SK-N-SH (cell line): ENCODE measurements around the gene PPP1R12B. TPM values are rescaled to one million over a fixed set of nuclear protein-coding genes. Genes with fewer than 3 reads are reported as not detected.

Experiments used
- CTCF ChIA-PET: fragments of 300-600, 350-600 bp; formaldehyde crosslinking; extraction: SDS; loops from one replicate; lab custom pipeline; 2021; lab: Yijun Ruan, JAX
- POLR2A ChIA-PET: fragments of 350-600 bp; sonication (Branson Sonifier 250); formaldehyde crosslinking; extraction: SDS; loops from one replicate; lab custom pipeline; 2020; ENCODE audit warnings: antibody characterized with exemption, inconsistent platforms; lab: Yijun Ruan, JAX
- DNase-seq: peaks from one replicate; pipeline ENCODE4 v3.0.0; 2012
- H2AFZ ChIP-seq: fragments of 200-600 bp; sonication (generic); 2 replicates; pipeline ENCODE4 v1.8.1; 2016; ENCODE audit warnings: antibody characterized with exemption, mild to moderate bottlenecking, low read depth
- H3F3A ChIP-seq: fragments of 200-600 bp; sonication (generic); replicated peaks from 2 replicates; pipeline ENCODE3; 2016; ENCODE audit warnings: antibody characterized with exemption, mild to moderate bottlenecking; ENCODE audit not compliant: insufficient read depth
- H3K27ac ChIP-seq, 2 experiments: fragments of 200-500 bp in 1 of 2; fragments of 200-600 bp in 1 of 2; sonication (Bioruptor generic) in 1 of 2; sonication (generic), shearing (Covaris generic) in 1 of 2; 2 replicates each; pipeline versions ENCODE4 v1.5.1 to v1.6.1; 2014 to 2016; ENCODE audit warnings: low read depth in 2 of 2, inconsistent platforms in 1 of 2, low read length in 1 of 2, mild to moderate bottlenecking in 1 of 2, mixed read lengths in 1 of 2
- H3K27me3 ChIP-seq: fragments of 200-600 bp; sonication (generic), shearing (Covaris generic); 2 replicates; pipeline ENCODE4 v1.6.1; 2016; ENCODE audit warnings: mixed run types; ENCODE audit not compliant: insufficient read depth
- H3K36me3 ChIP-seq, 2 experiments: fragments of 200-500 bp in 1 of 2; fragments of 200-600 bp in 1 of 2; sonication (Bioruptor generic) in 1 of 2; sonication (generic) in 1 of 2; replicated peaks in 1 of 2; 2 replicates each; pipeline versions ENCODE3 to v1.5.1; 2014 to 2016; ENCODE audit warnings: low read length in 1 of 2, mild to moderate bottlenecking in 1 of 2; ENCODE audit not compliant: insufficient read depth in 2 of 2, control insufficient read depth in 1 of 2
- H3K4me1 ChIP-seq, 2 experiments: fragments of 200-500 bp in 1 of 2; fragments of 200-600 bp in 1 of 2; sonication (Bioruptor generic) in 1 of 2; sonication (generic), shearing (Covaris generic) in 1 of 2; 2 replicates each; pipeline versions ENCODE4 v1.5.1 to v1.6.1; 2014 to 2016; ENCODE audit warnings: low read depth in 1 of 2, low read length in 1 of 2, mixed run types in 1 of 2; ENCODE audit not compliant: insufficient read depth in 2 of 2, control insufficient read depth in 1 of 2
- H3K4me2 ChIP-seq: fragments of 200-600 bp; sonication (generic), shearing (Covaris generic); 2 replicates; pipeline ENCODE4 v1.6.1; 2017; ENCODE audit warnings: mixed run types
- H3K4me3 ChIP-seq, 2 experiments: fragments of 200-500 bp in 1 of 2; fragments of 200-600 bp in 1 of 2; sonication (Bioruptor generic) in 1 of 2; sonication (generic), shearing (Covaris generic) in 1 of 2; 2 replicates each; pipeline versions ENCODE4 v1.5.1 to v1.8.1; 2014 to 2016; ENCODE audit warnings: low read depth in 2 of 2, inconsistent platforms in 1 of 2, low read length in 1 of 2, mild to moderate bottlenecking in 1 of 2, mixed read lengths in 1 of 2, moderate library complexity in 1 of 2
- H3K79me2 ChIP-seq: fragments of 200-600 bp; sonication (generic); 2 replicates; pipeline ENCODE4 v1.8.1; 2017; ENCODE audit warnings: mild to moderate bottlenecking; ENCODE audit not compliant: insufficient read depth
- H3K9ac ChIP-seq: fragments of 200-600 bp; sonication (generic); 2 replicates; pipeline ENCODE4 v1.6.1; 2017; ENCODE audit warnings: mixed run types
- H3K9me2 ChIP-seq: fragments of 200-600 bp; sonication (generic); 2 replicates; pipeline ENCODE4 v1.6.1; 2017; ENCODE audit warnings: mixed run types
- H3K9me3 ChIP-seq: fragments of 200-600 bp; sonication (generic); 2 replicates; pipeline ENCODE4 v1.6.1; 2017; ENCODE audit warnings: mixed run types, mild to moderate bottlenecking, moderate library complexity
- H4K20me1 ChIP-seq: fragments of 200-600 bp; sonication (generic); 2 replicates; pipeline ENCODE4 v1.6.1; 2017; ENCODE audit warnings: mild to moderate bottlenecking, mixed run types; ENCODE audit not compliant: insufficient read depth
- CHD2 ChIP-seq: fragments of 150-350 bp; IDR thresholded peaks from 2 replicates; pipeline ENCODE4 v1.6.1; 2018; ENCODE audit warnings: low read length; ENCODE audit not compliant: partially characterized antibody
- CTCF ChIP-seq: fragments of 200-600 bp; sonication (generic); IDR thresholded peaks from 2 replicates; pipeline ENCODE4 v1.6.1; 2017; ENCODE audit warnings: antibody characterized with exemption, mild to moderate bottlenecking, moderate library complexity
- ELF1 ChIP-seq: IDR thresholded peaks from 2 replicates; pipeline ENCODE4 v1.4.0; 2012
- EP300 ChIP-seq, 2 experiments: IDR thresholded peaks; 2 replicates each; pipeline versions ENCODE4 v1.4.0 to v1.6.1; 2012; ENCODE audit warnings: borderline replicate concordance in 1 of 2, low read depth in 1 of 2, low read length in 1 of 2
- EZH2phosphoT487 ChIP-seq: fragments of 200-600 bp; sonication (generic); IDR thresholded peaks from 2 replicates; pipeline ENCODE4 v1.6.1; 2017; ENCODE audit warnings: low read depth, mixed run types, mild to moderate bottlenecking, antibody characterized with exemption, moderate library complexity, borderline replicate concordance
- FOXM1 ChIP-seq: IDR thresholded peaks from 2 replicates; pipeline ENCODE4 v1.4.0; 2012; ENCODE audit warnings: low read depth, mild to moderate bottlenecking
- GABPA ChIP-seq: IDR thresholded peaks from 2 replicates; pipeline ENCODE4 v1.4.0; 2012; ENCODE audit warnings: low read depth, mild to moderate bottlenecking
- GATA2 ChIP-seq: sonication (generic); formaldehyde crosslinking; IDR thresholded peaks from 2 replicates; pipeline ENCODE4 v1.5.0; 2020; ENCODE audit warnings: mild to moderate bottlenecking, missing genetic modification reagents
- MEF2A ChIP-seq: IDR thresholded peaks from 2 replicates; pipeline ENCODE4 v1.4.0; 2012; ENCODE audit warnings: low read depth, borderline replicate concordance
- MXI1 ChIP-seq: IDR thresholded peaks from 2 replicates; pipeline ENCODE4 v1.6.1; 2012; ENCODE audit warnings: mild to moderate bottlenecking, low read depth, low read length, improper control_type of control experiment
- NFIC ChIP-seq: IDR thresholded peaks from 2 replicates; pipeline ENCODE4 v1.4.0; 2012; ENCODE audit warnings: borderline replicate concordance
- NRF1 ChIP-seq: IDR thresholded peaks from 2 replicates; pipeline ENCODE4 v1.6.1; 2012; ENCODE audit warnings: low read depth, mild to moderate bottlenecking, low read length
- RFX5 ChIP-seq: IDR thresholded peaks from 2 replicates; pipeline ENCODE4 v1.6.1; 2012; ENCODE audit warnings: mild to moderate bottlenecking, improper control_type of control experiment, low read length
- SIN3A ChIP-seq: IDR thresholded peaks from 2 replicates; pipeline ENCODE4 v1.6.1; 2012; ENCODE audit warnings: low read depth, mild to moderate bottlenecking, low read length, moderate library complexity, borderline replicate concordance
- TCF12 ChIP-seq: IDR thresholded peaks from 2 replicates; pipeline ENCODE4 v1.4.0; 2012
- USF2 ChIP-seq: fragments of 150-350 bp; IDR thresholded peaks from 2 replicates; pipeline ENCODE4 v1.6.1; 2017; ENCODE audit warnings: antibody characterized with exemption, low read length, low read depth, borderline replicate concordance
- YY1 ChIP-seq: IDR thresholded peaks from 2 replicates; pipeline ENCODE4 v1.4.0; 2012; ENCODE audit warnings: low read depth, mild to moderate bottlenecking
- ZBTB33 ChIP-seq: IDR thresholded peaks from 2 replicates; pipeline ENCODE4 v1.4.0; 2012; ENCODE audit warnings: low read depth, borderline replicate concordance
- WGBS: methylation state at CpG from one replicate; pipeline ENCODE4 v1.1.6; 2017; ENCODE audit warnings: low lambda C conversion rate; 5-methylcytosine and 5-hydroxymethylcytosine counted together
- polyA plus RNA-seq, 3 experiments: library from polyadenylated mRNA; depleted of rRNA; stranded (reverse); fragments of >200 nt; gene quantifications; 2 replicates each; pipeline ENCODE4 v1.2.3, GENCODE V29; 2012
- TF ChIP-seq, protein P1 (sequence below): IDR thresholded peaks from 2 replicates; pipeline ENCODE4 v1.6.1; 2012; ENCODE audit warnings: mild to moderate bottlenecking, low read depth, low read length, moderate library complexity
- TF ChIP-seq, protein P2 (sequence below): IDR thresholded peaks from 2 replicates; pipeline ENCODE4 v1.4.0; 2012; ENCODE audit warnings: low read depth

PPP1R12B gene
- polyA plus RNA-seq, 1 of the 3 experiments (the other 2 are of a cell fraction): 2.8 TPM

- Histone ChIP-seq H3K27me3 (no peaks in the 10 kb centered on the region), H3K4me1 (peaks cover 39 to 45% of the 10 kb centered on the region in 2 experiments), H3K9ac (no peak overlapping the region), H3K79me2 (no peaks in the 10 kb centered on the region), H4K20me1 (no peaks in the 10 kb centered on the region), H3F3A (peaks cover 10% of the 10 kb centered on the region), H3K4me2 (no peak overlapping the region), H3K36me3 (peaks cover 0 to 12% of the 10 kb centered on the region in 2 experiments), H3K9me2 (no peaks in the 10 kb centered on the region), H2AFZ (no peak overlapping the region; the same call in 1 of the 2 replicates), H3K4me3 (no peak overlapping the region), H3K27ac (peak overlapping the region; percentile 75 to 92; a peak in 2 of 4 replicates), H3K9me3 (no peaks in the 10 kb centered on the region)
- TF ChIP-seq CHD2 (no peak), EP300 (IDR thresholded peaks at IDR 0.05; ENCODE audit: borderline replicate concordance in 1 of 2, low read depth in 1 of 2, low read length in 1 of 2) (no peak), TCF12 (no peak), ZBTB33 (no peak), ELF1 (no peak), YY1 (no peak), NFIC (no peak), GATA2 (no peak), FOXM1 (no peak), GABPA (no peak), MXI1 (no peak), MEF2A (no peak), USF2 (no peak), NRF1 (no peak), RFX5 (no peak), SIN3A (no peak), EZH2phosphoT487 (no peak), CTCF (no peak)
- TF ChIP-seq, protein P1, sequence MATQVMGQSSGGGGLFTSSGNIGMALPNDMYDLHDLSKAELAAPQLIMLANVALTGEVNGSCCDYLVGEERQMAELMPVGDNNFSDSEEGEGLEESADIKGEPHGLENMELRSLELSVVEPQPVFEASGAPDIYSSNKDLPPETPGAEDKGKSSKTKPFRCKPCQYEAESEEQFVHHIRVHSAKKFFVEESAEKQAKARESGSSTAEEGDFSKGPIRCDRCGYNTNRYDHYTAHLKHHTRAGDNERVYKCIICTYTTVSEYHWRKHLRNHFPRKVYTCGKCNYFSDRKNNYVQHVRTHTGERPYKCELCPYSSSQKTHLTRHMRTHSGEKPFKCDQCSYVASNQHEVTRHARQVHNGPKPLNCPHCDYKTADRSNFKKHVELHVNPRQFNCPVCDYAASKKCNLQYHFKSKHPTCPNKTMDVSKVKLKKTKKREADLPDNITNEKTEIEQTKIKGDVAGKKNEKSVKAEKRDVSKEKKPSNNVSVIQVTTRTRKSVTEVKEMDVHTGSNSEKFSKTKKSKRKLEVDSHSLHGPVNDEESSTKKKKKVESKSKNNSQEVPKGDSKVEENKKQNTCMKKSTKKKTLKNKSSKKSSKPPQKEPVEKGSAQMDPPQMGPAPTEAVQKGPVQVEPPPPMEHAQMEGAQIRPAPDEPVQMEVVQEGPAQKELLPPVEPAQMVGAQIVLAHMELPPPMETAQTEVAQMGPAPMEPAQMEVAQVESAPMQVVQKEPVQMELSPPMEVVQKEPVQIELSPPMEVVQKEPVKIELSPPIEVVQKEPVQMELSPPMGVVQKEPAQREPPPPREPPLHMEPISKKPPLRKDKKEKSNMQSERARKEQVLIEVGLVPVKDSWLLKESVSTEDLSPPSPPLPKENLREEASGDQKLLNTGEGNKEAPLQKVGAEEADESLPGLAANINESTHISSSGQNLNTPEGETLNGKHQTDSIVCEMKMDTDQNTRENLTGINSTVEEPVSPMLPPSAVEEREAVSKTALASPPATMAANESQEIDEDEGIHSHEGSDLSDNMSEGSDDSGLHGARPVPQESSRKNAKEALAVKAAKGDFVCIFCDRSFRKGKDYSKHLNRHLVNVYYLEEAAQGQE: no peak
- TF ChIP-seq, protein P2, sequence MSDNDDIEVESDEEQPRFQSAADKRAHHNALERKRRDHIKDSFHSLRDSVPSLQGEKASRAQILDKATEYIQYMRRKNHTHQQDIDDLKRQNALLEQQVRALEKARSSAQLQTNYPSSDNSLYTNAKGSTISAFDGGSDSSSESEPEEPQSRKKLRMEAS: no peak
- ChIA-PET CTCF (interaction anchor here (0.9 to 2.6 kb wide), 4 partner anchors 8 to 102 kb away, joined by 3 to 14 read pairs (median 8); no protein-coding TSS in a partner anchor), POLR2A (no interaction called here)
- no peak for DNase-seq
- WGBS: 98% methylated on average over 2 of the region's 2 CpGs
These were observed 217.5 kb downstream of the PPP1R12B start for GRCh38 chr1:202565890-202566602.
